PC-9 (cell line): ENCODE measurements around the gene IRF7. TPM values are rescaled to one million over a fixed set of nuclear protein-coding genes. Genes with fewer than 3 reads are reported as not detected.

ENCODE experiments used
- BruUV-seq: library from RNA; stranded (reverse); fragments of 400-500 nt; replicated peaks from 2 replicates; lab custom pipeline; 2021; lab: Mats Ljungman, UMichigan
- CTCF ChIA-PET: fragments of 300-600 bp; sonication (Branson Sonifier 250); formaldehyde crosslinking; loops from one replicate; lab custom pipeline; 2022; ENCODE audit warnings: antibody characterized with exemption; lab: Charles Lee
- POLR2A ChIA-PET: fragments of 300-600 bp; sonication (Branson Sonifier 250); formaldehyde crosslinking; loops from one replicate; lab custom pipeline; 2022; ENCODE audit warnings: antibody characterized with exemption; ENCODE audit not compliant: unreplicated experiment; lab: Charles Lee
- DNase-seq, 2 experiments: peaks; one replicate each; pipeline versions ENCODE4 v3.0.0 to v3.0.0-alpha.2; 2015 to 2022; ENCODE audit warnings: mixed read lengths in 1 of 2
- H2AFZ ChIP-seq: fragments of 200-600 bp; sonication (generic); 2 replicates; pipeline ENCODE4 v1.8.1; 2017; ENCODE audit warnings: antibody characterized with exemption
- H3F3A ChIP-seq: fragments of 200-600 bp; sonication (generic); 2 replicates; pipeline ENCODE4 v1.8.1; 2017; ENCODE audit warnings: antibody characterized with exemption, mild to moderate bottlenecking, low read depth; ENCODE audit not compliant: insufficient read depth
- H3K27ac ChIP-seq: fragments of 200-600 bp; sonication (generic); 2 replicates; pipeline ENCODE4 v1.6.1; 2016; ENCODE audit warnings: mixed run types
- H3K27me3 ChIP-seq: fragments of 200-600 bp; sonication (generic); 2 replicates; pipeline ENCODE4 v1.6.1; 2016; ENCODE audit warnings: low read depth, mixed run types; ENCODE audit not compliant: insufficient read depth
- H3K36me3 ChIP-seq: fragments of 200-600 bp; sonication (generic); 2 replicates; pipeline ENCODE4 v1.6.1; 2016; ENCODE audit warnings: low read depth, mixed run types
- H3K4me1 ChIP-seq: fragments of 200-600 bp; sonication (generic); replicated peaks from 2 replicates; pipeline ENCODE4 v1.6.1; 2016; ENCODE audit warnings: mixed run types; ENCODE audit not compliant: insufficient read depth
- H3K4me2 ChIP-seq: fragments of 200-600 bp; sonication (generic); 2 replicates; pipeline ENCODE4 v1.6.1; 2017; ENCODE audit warnings: mixed run types
- H3K4me3 ChIP-seq: fragments of 200-600 bp; sonication (generic); 2 replicates; pipeline ENCODE4 v1.6.1; 2016; ENCODE audit warnings: mixed run types
- H3K79me2 ChIP-seq: fragments of 200-600 bp; sonication (generic); 2 replicates; pipeline ENCODE4 v1.6.1; 2017; ENCODE audit warnings: low read depth, mixed run types
- H3K9me2 ChIP-seq: fragments of 200-600 bp; sonication (generic); 2 replicates; pipeline ENCODE4 v1.8.1; 2017; ENCODE audit warnings: mild to moderate bottlenecking; ENCODE audit not compliant: insufficient read depth
- H3K9me3 ChIP-seq: fragments of 200-600 bp; sonication (generic); 2 replicates; pipeline ENCODE4 v1.8.1; 2016; ENCODE audit warnings: low read depth; ENCODE audit not compliant: insufficient read depth
- H4K20me1 ChIP-seq: fragments of 200-600 bp; sonication (generic); 2 replicates; pipeline ENCODE4 v1.8.1; 2017; ENCODE audit not compliant: insufficient read depth
- EZH2 ChIP-seq: fragments of 200-600 bp; sonication (generic); IDR thresholded peaks from 2 replicates; pipeline ENCODE4 v1.8.0; 2017; ENCODE audit warnings: antibody characterized with exemption, low read depth
- intact Hi-C: fragments of 100-400 bp; cut with micrococcal nuclease; formaldehyde crosslinking; loops from one replicate; pipeline ENCODE4 v1.10.0; 2022; ENCODE audit not compliant: unreplicated experiment
- total RNA-seq: library from RNA; stranded (reverse); gene quantifications from 2 replicates; pipeline ENCODE4 v1.2.3, GENCODE V29; 2021
- TF ChIP-seq, protein P1 (sequence below): fragments of 200-600 bp; sonication (generic); conservative IDR thresholded peaks from 2 replicates; pipeline ENCODE4 v1.6.1; 2017; ENCODE audit warnings: mixed run types, antibody characterized with exemption, mild to moderate bottlenecking, moderate library complexity

IRF7 gene
- total RNA-seq, 1 experiment from 2014 or later: 10.7 TPM

DNA sequence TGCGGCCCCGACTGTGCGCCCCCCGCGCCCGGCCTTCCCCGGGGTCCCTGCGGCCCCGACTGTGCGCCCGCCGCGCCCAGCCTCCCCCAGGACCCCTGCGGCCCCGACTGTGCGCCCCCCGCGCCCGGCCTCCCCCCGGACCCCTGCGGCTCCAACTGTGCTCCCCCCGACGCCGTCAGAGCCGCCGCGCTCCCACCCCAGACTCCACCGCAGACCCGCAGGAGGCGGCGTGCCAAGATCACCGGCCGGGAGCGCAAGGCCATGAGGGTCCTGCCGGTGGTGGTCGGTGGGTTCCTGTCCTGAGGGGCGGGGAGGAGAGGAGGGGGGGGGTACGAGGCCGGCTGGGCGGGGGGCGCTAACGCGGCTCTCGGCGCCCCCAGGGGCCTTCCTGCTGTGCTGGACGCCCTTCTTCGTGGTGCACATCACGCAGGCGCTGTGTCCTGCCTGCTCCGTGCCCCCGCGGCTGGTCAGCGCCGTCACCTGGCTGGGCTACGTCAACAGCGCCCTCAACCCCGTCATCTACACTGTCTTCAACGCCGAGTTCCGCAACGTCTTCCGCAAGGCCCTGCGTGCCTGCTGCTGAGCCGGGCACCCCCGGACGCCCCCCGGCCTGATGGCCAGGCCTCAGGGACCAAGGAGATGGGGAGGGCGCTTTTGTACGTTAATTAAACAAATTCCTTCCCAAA is 24.4 kb upstream of the IRF7 start:
- CTCF ChIA-PET: no interaction called here
- POLR2A ChIA-PET: no interaction called here
- Histone ChIP-seq H3K9me3 (no peaks in the 10 kb centered on the region), H3K4me2 (no peak overlapping the region), H4K20me1 (no peaks in the 10 kb centered on the region), H3F3A (peaks cover 10% of the 10 kb centered on the region; the same call in 1 of the 2 replicates), H3K9me2 (no peaks in the 10 kb centered on the region), H2AFZ (no peak overlapping the region), H3K79me2 (no peaks in the 10 kb centered on the region), H3K36me3 (no peaks in the 10 kb centered on the region), H3K27me3 (no peaks in the 10 kb centered on the region), H3K27ac (no peak overlapping the region), H3K4me3 (no peak overlapping the region), H3K4me1 (no peaks in the 10 kb centered on the region)
- no TSS peak for BruUV-seq
- intact Hi-C loops: no loop called here
- no peak for DNase-seq
- TF ChIP-seq, protein P1, sequence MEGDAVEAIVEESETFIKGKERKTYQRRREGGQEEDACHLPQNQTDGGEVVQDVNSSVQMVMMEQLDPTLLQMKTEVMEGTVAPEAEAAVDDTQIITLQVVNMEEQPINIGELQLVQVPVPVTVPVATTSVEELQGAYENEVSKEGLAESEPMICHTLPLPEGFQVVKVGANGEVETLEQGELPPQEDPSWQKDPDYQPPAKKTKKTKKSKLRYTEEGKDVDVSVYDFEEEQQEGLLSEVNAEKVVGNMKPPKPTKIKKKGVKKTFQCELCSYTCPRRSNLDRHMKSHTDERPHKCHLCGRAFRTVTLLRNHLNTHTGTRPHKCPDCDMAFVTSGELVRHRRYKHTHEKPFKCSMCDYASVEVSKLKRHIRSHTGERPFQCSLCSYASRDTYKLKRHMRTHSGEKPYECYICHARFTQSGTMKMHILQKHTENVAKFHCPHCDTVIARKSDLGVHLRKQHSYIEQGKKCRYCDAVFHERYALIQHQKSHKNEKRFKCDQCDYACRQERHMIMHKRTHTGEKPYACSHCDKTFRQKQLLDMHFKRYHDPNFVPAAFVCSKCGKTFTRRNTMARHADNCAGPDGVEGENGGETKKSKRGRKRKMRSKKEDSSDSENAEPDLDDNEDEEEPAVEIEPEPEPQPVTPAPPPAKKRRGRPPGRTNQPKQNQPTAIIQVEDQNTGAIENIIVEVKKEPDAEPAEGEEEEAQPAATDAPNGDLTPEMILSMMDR: no peak
- TF ChIP-seq EZH2: no peak

DNA sequence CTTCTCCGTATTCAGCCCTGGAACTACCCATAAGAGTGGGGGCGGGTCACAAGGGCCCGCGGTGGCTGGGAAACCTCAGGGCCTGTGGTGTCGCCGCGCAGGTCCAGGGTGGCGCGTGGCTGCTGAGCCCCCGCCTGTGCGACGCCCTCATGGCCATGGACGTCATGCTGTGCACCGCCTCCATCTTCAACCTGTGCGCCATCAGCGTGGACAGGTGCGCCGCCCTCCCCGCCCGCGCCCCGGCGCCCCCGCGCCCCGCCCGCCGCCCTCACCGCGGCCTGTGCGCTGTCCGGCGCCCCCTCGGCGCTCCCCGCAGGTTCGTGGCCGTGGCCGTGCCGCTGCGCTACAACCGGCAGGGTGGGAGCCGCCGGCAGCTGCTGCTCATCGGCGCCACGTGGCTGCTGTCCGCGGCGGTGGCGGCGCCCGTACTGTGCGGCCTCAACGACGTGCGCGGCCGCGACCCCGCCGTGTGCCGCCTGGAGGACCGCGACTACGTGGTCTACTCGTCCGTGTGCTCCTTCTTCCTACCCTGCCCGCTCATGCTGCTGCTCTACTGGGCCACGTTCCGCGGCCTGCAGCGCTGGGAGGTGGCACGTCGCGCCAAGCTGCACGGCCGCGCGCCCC is 23.7 kb upstream of the IRF7 start:
- Histone ChIP-seq H2AFZ (no peak overlapping the region), H3K79me2 (no peaks in the 10 kb centered on the region), H3K4me1 (no peaks in the 10 kb centered on the region), H3K27ac (no peak overlapping the region), H3K4me3 (no peak overlapping the region), H3K4me2 (no peak overlapping the region), H3K9me3 (no peaks in the 10 kb centered on the region), H3K36me3 (no peaks in the 10 kb centered on the region), H3K9me2 (no peaks in the 10 kb centered on the region), H3K27me3 (no peaks in the 10 kb centered on the region), H3F3A (peaks cover 10% of the 10 kb centered on the region; the same call in 1 of the 2 replicates), H4K20me1 (no peaks in the 10 kb centered on the region)
- TF ChIP-seq EZH2: no peak
- TF ChIP-seq, protein P1: no peak
- DNase-seq: no peak
- BruUV-seq: no TSS peak
- ChIA-PET POLR2A (no interaction called here), CTCF (no interaction called here)
- intact Hi-C loops: no loop called here

DNA sequence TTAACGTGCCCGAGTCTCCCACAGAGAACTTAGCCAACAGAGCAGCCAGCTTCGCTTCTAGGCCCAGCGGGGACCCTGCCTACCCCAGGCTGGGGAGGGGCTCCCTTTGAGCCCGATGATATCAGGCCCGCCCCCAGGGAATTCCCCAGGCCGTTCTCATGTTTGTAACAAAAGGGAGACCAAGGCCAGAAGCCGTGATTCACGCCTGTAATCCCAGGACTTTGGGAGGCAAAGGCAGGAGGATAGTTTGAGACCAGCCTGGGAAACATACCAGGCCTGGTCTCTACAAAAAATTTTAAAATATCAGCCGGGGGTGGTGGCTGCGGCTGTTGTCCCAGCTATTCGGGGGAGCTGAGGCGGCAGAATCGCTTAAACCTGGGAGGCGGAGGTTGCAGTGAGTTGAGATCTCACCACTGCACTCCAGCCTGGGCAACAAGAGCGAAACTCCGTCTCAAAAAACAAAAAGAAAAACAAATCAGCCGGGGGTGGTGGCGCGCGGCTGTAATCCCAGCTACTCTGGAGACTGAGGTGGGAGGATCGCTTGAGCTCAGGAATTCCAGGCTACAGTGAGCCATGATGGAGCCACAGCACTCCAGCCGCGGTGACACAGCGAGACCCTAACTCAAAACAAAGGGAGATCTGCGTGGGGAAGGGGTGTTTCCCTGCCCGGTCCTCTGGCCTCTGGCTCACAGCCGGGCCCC is 23.0 kb upstream of the IRF7 start:
- Histone ChIP-seq H3K27ac (no peak overlapping the region), H3K27me3 (no peaks in the 10 kb centered on the region), H4K20me1 (no peaks in the 10 kb centered on the region), H2AFZ (no peak overlapping the region), H3K4me1 (no peaks in the 10 kb centered on the region), H3K9me2 (no peaks in the 10 kb centered on the region), H3K36me3 (no peaks in the 10 kb centered on the region), H3K79me2 (no peaks in the 10 kb centered on the region), H3F3A (peaks cover 10% of the 10 kb centered on the region; the same call in 1 of the 2 replicates), H3K9me3 (no peaks in the 10 kb centered on the region), H3K4me3 (no peak overlapping the region), H3K4me2 (no peak overlapping the region)
- CTCF ChIA-PET: no interaction called here
- POLR2A ChIA-PET: no interaction called here
- no TSS peak for BruUV-seq
- intact Hi-C loops: no loop called here
- TF ChIP-seq EZH2: no peak
- TF ChIP-seq, protein P1: no peak
- no peak for DNase-seq
